B cell (primary cell): ENCODE measurements around the gene TCL1A. TPM values are rescaled to one million over a fixed set of nuclear protein-coding genes. Genes with fewer than 3 reads are reported as not detected.

ENCODE experiments used
- ATAC-seq: fragments of 200-7000 bp; cut with Tn5 transposase; one replicate; pipeline ENCODE4 v1.10.0; 2021; ENCODE audit warnings: low read depth, mild to moderate bottlenecking, moderate number of reproducible peaks, moderate library complexity
- CTCF ChIA-PET: fragments of 350-600 bp; sonication (Branson Sonifier 250); formaldehyde crosslinking; loops from one replicate; lab custom pipeline; 2021; ENCODE audit warnings: antibody characterized with exemption, inconsistent platforms; lab: Charles Lee
- POLR2A ChIA-PET: fragments of 350-600 bp; sonication (Branson Sonifier 250); formaldehyde crosslinking; loops from one replicate; lab custom pipeline; 2021; ENCODE audit warnings: antibody characterized with exemption; lab: Charles Lee
- DNase-seq: peaks from one replicate; pipeline ENCODE4 v3.0.0; 2013
- H2AFZ ChIP-seq: 2 replicates; pipeline ENCODE4 v1.6.1; 2012; ENCODE audit warnings: mild to moderate bottlenecking, low read depth, low read length; ENCODE audit not compliant: insufficient read depth, poor library complexity, severe bottlenecking
- H3K27ac ChIP-seq, 2 donors: 1 replicate in 1 of 2; 2 replicates in 1 of 2; pipeline ENCODE4 v1.5.1; 2012 to 2013; ENCODE audit warnings: low read length in 2 of 2, mild to moderate bottlenecking in 2 of 2, moderate library complexity in 1 of 2
- H3K27me3 ChIP-seq, 4 experiments: fragments of 200-600 bp in 1 of 4; sonication (generic) in 1 of 4; replicated peaks in 1 of 4; 1 replicate in 2 of 4; 2 replicates in 2 of 4; pipeline versions ENCODE4 v1.6.1 to v1.7.0; 2013 to 2016; ENCODE audit warnings: low read length in 3 of 4, mild to moderate bottlenecking in 2 of 4, mixed read lengths in 1 of 4, moderate library complexity in 1 of 4; ENCODE audit not compliant: insufficient read depth in 4 of 4, control insufficient read depth in 3 of 4; ENCODE audit errors: control extremely low read depth in 1 of 4
- H3K36me3 ChIP-seq, 2 experiments: replicated peaks in 1 of 2; 1 replicate in 1 of 2; 2 replicates in 1 of 2; pipeline versions ENCODE4 v1.6.1 to v1.7.1; 2013; ENCODE audit warnings: low read length in 1 of 2; ENCODE audit not compliant: insufficient read depth in 2 of 2, control insufficient read depth in 1 of 2; ENCODE audit errors: control extremely low read depth in 1 of 2, extremely low read depth in 1 of 2
- H3K4me1 ChIP-seq, 2 donors: fragments of 200-600 bp in 1 of 2; sonication (generic) in 1 of 2; 1 replicate in 1 of 2; 2 replicates in 1 of 2; pipeline versions ENCODE4 v1.5.1 to v1.6.1; 2013 to 2017; ENCODE audit warnings: low read length in 2 of 2; ENCODE audit not compliant: control insufficient read depth in 2 of 2, insufficient read depth in 2 of 2
- H3K4me2 ChIP-seq: replicated peaks from 2 replicates; pipeline ENCODE3; 2012; ENCODE audit warnings: mild to moderate bottlenecking, low read depth, low read length; ENCODE audit not compliant: poor library complexity, severe bottlenecking
- H3K4me3 ChIP-seq, 5 experiments: fragments of 200-600 bp in 1 of 5; sonication (generic) in 1 of 5; 1 replicate in 3 of 5; 2 replicates in 2 of 5; pipeline versions ENCODE4 v1.5.1 to v1.7.0; 2011 to 2016; ENCODE audit warnings: low read length in 4 of 5, mild to moderate bottlenecking in 4 of 5, low read depth in 2 of 5, control low read depth in 1 of 5, moderate library complexity in 1 of 5; ENCODE audit not compliant: insufficient read depth in 1 of 5; ENCODE audit errors: control extremely low read depth in 1 of 5, extremely low read depth in 1 of 5
- H3K79me2 ChIP-seq: fragments of 200-600 bp; sonication (generic); one replicate; pipeline ENCODE4 v1.6.0; 2016; ENCODE audit warnings: low read length; ENCODE audit not compliant: control insufficient read depth, insufficient read depth
- H3K9ac ChIP-seq: fragments of 200-600 bp; sonication (generic); 2 replicates; pipeline ENCODE4 v1.6.1; 2017; ENCODE audit warnings: mild to moderate bottlenecking, low read length, moderate library complexity
- H3K9me3 ChIP-seq, 3 donors: one replicate each; pipeline versions ENCODE4 v1.6.1 to v1.7.1; 2013; ENCODE audit warnings: low read length in 2 of 3; ENCODE audit not compliant: control insufficient read depth in 2 of 3, insufficient read depth in 1 of 3; ENCODE audit errors: control extremely low read depth in 1 of 3
- H4K20me1 ChIP-seq: 2 replicates; pipeline ENCODE4 v1.6.0; 2012; ENCODE audit warnings: mild to moderate bottlenecking, low read length; ENCODE audit not compliant: insufficient read depth, control insufficient read depth, poor library complexity, severe bottlenecking
- H3K27ac Mint-ChIP-seq: one replicate; pipeline ENCODE4 v1.8.0; 2021; ENCODE audit warnings: mixed read lengths
- H3K27me3 Mint-ChIP-seq: one replicate; pipeline ENCODE4 v1.8.0; 2021; ENCODE audit warnings: mixed read lengths
- H3K4me1 Mint-ChIP-seq: one replicate; pipeline ENCODE4 v1.8.0; 2021; ENCODE audit warnings: mixed read lengths
- H3K4me3 Mint-ChIP-seq: one replicate; pipeline ENCODE4 v1.8.0; 2021; ENCODE audit warnings: mixed read lengths
- H3K9me3 Mint-ChIP-seq: one replicate; pipeline ENCODE4 v1.8.0; 2022; ENCODE audit warnings: mixed read lengths; ENCODE audit not compliant: insufficient read depth
- EZH2 ChIP-seq: IDR thresholded peaks from 2 replicates; pipeline ENCODE4 v1.6.1; 2012; ENCODE audit warnings: borderline replicate concordance, low read depth, mild to moderate bottlenecking, moderate library complexity, low read length; ENCODE audit not compliant: insufficient read depth, poor library complexity, severe bottlenecking
- WGBS: methylation state at CpG from one replicate; pipeline ENCODE4 v1.1.5; 2013; ENCODE audit warnings: missing lambda C conversion rate; ENCODE audit not compliant: insufficient coverage; 5-methylcytosine and 5-hydroxymethylcytosine counted together
- intact Hi-C: fragments of 100-400 bp; cut with micrococcal nuclease; formaldehyde crosslinking; loops from one replicate; pipeline ENCODE4 v1.10.0; 2022
- polyA plus RNA-seq: library from polyadenylated mRNA; depleted of rRNA; stranded (reverse); fragments of >200 nt; gene quantifications from 2 replicates; pipeline ENCODE4 v1.2.3, GENCODE V29; 2012
- total RNA-seq, 2 donors: library from RNA; stranded (reverse); fragments of 120-200 nt in 1 of 2; gene quantifications; 1 replicate in 1 of 2; 2 replicates in 1 of 2; pipeline versions ENCODE4 v1.2.3 to v1.2.4, GENCODE V29; 2013 to 2022
- TF ChIP-seq, protein P1 (sequence below): fragments of 200-600 bp; IDR thresholded peaks from one replicate; pipeline ENCODE4 v1.8.0; 2022; ENCODE audit warnings: antibody characterized with exemption, mild to moderate bottlenecking

Gene TCL1A
- total and polyA plus RNA-seq, 2 donors (not counting 1 experiment from before 2014, with no cell fraction given), result 272 to 770 TPM

DNA sequence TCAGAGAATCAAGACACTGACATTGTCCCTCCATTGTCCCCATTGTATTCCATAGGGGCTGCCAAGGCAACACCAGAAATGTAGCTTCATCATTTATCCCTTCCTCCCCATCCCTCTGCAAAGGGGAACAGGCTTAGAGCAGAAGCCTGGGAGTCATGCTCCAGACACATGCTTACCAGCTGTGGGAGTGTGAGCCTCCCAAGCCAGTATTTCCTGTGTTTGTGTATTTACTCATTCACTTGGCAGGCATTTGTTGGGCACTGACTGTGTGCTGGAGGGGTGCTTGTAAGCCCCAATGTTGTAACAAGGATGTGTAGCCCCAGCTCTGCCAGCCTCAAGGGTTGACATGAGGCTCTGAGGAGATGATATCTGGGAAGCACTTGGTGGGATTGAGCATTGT is 46.0 kb upstream of the TCL1A start:
- no peak for ATAC-seq
- H3K36me3 ChIP-seq, result peaks cover 5 to 10% of the 10 kb centered on the region in 2 experiments
- ChIA-PET POLR2A (no interaction called here), CTCF (interaction anchor here (3.7 kb wide), 1 partner anchor 14 kb away, joined by 16 read pairs; no protein-coding TSS in a partner anchor)
- Mint-ChIP-seq H3K9me3 (no peaks in the 10 kb centered on the region), H3K4me3 (no peak overlapping the region), H3K27ac (no peak overlapping the region), H3K4me1 (no peaks in the 10 kb centered on the region), H3K27me3 (peaks cover 18% of the 10 kb centered on the region)
- H3K9me3 ChIP-seq, result no peaks in the 10 kb centered on the region
- no peaks in the 10 kb centered on the region for H3K4me1 ChIP-seq
- no peak for TF ChIP-seq EZH2
- TF ChIP-seq, protein P1, sequence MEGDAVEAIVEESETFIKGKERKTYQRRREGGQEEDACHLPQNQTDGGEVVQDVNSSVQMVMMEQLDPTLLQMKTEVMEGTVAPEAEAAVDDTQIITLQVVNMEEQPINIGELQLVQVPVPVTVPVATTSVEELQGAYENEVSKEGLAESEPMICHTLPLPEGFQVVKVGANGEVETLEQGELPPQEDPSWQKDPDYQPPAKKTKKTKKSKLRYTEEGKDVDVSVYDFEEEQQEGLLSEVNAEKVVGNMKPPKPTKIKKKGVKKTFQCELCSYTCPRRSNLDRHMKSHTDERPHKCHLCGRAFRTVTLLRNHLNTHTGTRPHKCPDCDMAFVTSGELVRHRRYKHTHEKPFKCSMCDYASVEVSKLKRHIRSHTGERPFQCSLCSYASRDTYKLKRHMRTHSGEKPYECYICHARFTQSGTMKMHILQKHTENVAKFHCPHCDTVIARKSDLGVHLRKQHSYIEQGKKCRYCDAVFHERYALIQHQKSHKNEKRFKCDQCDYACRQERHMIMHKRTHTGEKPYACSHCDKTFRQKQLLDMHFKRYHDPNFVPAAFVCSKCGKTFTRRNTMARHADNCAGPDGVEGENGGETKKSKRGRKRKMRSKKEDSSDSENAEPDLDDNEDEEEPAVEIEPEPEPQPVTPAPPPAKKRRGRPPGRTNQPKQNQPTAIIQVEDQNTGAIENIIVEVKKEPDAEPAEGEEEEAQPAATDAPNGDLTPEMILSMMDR, result no peak
- intact Hi-C loops, result no loop called here
- DNase-seq, result no peak
- H3K27me3 ChIP-seq, result no peaks in the 10 kb centered on the region
- no peaks in the 10 kb centered on the region for H3K79me2 ChIP-seq
- H3K4me3 ChIP-seq, result no peak overlapping the region
- no peak overlapping the region for H3K9ac ChIP-seq
- H4K20me1 ChIP-seq, result no peaks in the 10 kb centered on the region
- no peak overlapping the region for H3K27ac ChIP-seq
- no peak overlapping the region for H3K4me2 ChIP-seq
- no peak overlapping the region for H2AFZ ChIP-seq

DNA sequence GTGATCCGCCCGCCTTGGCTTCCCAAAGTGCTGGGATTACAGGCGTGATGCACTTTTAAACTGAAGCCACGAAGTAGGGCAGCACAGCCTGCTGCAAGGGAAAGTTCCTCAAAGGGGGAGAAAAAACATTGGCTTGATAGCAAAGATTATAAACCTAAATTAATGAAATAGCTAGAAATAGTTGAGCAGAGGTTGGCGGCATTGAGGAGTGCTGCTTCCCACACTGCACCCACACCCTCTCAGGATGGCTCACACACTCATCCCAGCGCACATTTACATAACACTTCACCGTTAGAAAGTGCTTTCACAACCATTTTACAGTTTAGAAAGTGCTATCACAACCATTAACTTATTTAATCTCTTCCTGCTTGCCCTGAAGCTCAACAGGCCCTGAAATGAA is 44.4 kb upstream of the TCL1A start:
- ChIA-PET CTCF (interaction anchor here (1.9 to 2.0 kb wide), 2 partner anchors 13 to 16 kb away, joined by 5 to 14 read pairs; no protein-coding TSS in a partner anchor), POLR2A (no interaction called here)
- Histone ChIP-seq H3K36me3 (peaks cover 5 to 12% of the 10 kb centered on the region in 2 experiments), H3K79me2 (no peaks in the 10 kb centered on the region), H3K4me1 (no peaks in the 10 kb centered on the region), H3K27ac (no peak overlapping the region), H3K4me2 (no peak overlapping the region), H3K4me3 (no peak overlapping the region), H2AFZ (no peak overlapping the region), H3K27me3 (no peaks in the 10 kb centered on the region), H3K9ac (no peak overlapping the region), H3K9me3 (no peaks in the 10 kb centered on the region), H4K20me1 (no peaks in the 10 kb centered on the region)
- Mint-ChIP-seq H3K4me3 (no peak overlapping the region), H3K27me3 (peaks cover 18% of the 10 kb centered on the region), H3K4me1 (no peaks in the 10 kb centered on the region), H3K27ac (no peak overlapping the region), H3K9me3 (no peaks in the 10 kb centered on the region)
- WGBS, result 87% methylated on average over 5 of the region's 7 CpGs
- DNase-seq (no peak), ATAC-seq (no peak)
- intact Hi-C loops, result no loop called here
- TF ChIP-seq, protein P1, result no peak
- no peak for TF ChIP-seq EZH2
